AG04450 (cell line): ENCODE results near the gene MEP1A. TPM values are rescaled to one million over a fixed set of nuclear protein-coding genes. Genes with fewer than 3 reads are reported as not detected.

Source experiments
- CTCF ChIA-PET: fragments of 300-600, 350-600 bp; formaldehyde crosslinking; extraction: SDS; loops from one replicate; lab custom pipeline; 2022; ENCODE audit warnings: antibody characterized with exemption, inconsistent platforms; lab: Charles Lee
- POLR2A ChIA-PET: fragments of 350-600 bp; formaldehyde crosslinking; extraction: SDS; loops from one replicate; lab custom pipeline; 2021; ENCODE audit warnings: antibody characterized with exemption, inconsistent platforms; lab: Yijun Ruan, JAX
- DNase-seq: peaks from one replicate; pipeline ENCODE4 v3.0.0-alpha.2; 2011; ENCODE audit warnings: low read depth, low spot score
- H3K27ac ChIP-seq: one replicate; pipeline ENCODE4 v1.5.1; 2012; ENCODE audit warnings: low read depth, low read length, control low read depth
- H3K27me3 ChIP-seq: one replicate; pipeline ENCODE4 v1.6.0; 2012; ENCODE audit warnings: low read length; ENCODE audit not compliant: control insufficient read depth, insufficient read depth
- H3K4me3 ChIP-seq: 2 replicates; pipeline ENCODE4 v1.5.1; 2011; ENCODE audit warnings: mild to moderate bottlenecking, low read depth, low read length, control low read depth
- H3K9me3 ChIP-seq: 2 replicates; pipeline ENCODE4 v1.5.1; 2012; ENCODE audit warnings: low read length; ENCODE audit not compliant: control insufficient read depth, insufficient read depth
- CTCF ChIP-seq: IDR thresholded peaks from 2 replicates; pipeline ENCODE4 v1.5.1; 2011; ENCODE audit warnings: low read depth, low read length, control low read depth, inconsistent platforms
- polyA plus RNA-seq: library from polyadenylated mRNA; depleted of rRNA; stranded (reverse); fragments of >200 nt; gene quantifications from 2 replicates; pipeline ENCODE4 v1.2.3, GENCODE V29; 2011

MEP1A gene
- polyA plus RNA-seq, 1 experiment, result not detected

- ChIA-PET CTCF (no interaction called here), POLR2A (no interaction called here)
- no peak for TF ChIP-seq CTCF
- Histone ChIP-seq H3K9me3 (no peaks in the 10 kb centered on the region), H3K27ac (no peak overlapping the region), H3K4me3 (no peak overlapping the region), H3K27me3 (no peaks in the 10 kb centered on the region)
- DNase-seq, result no peak
Observed at GRCh38 chr6:46815130-46815529, 21.9 kb downstream of the MEP1A start.

GRCh38 chr6:46816626-46817025, 23.4 kb downstream of the MEP1A start:
- no peak overlapping the region for H3K27ac ChIP-seq
- no peaks in the 10 kb centered on the region for H3K9me3 ChIP-seq
- no peak for DNase-seq
- TF ChIP-seq CTCF, result no peak
- ChIA-PET CTCF (no interaction called here), POLR2A (no interaction called here)
- H3K4me3 ChIP-seq, result no peak overlapping the region
- H3K27me3 ChIP-seq, result no peaks in the 10 kb centered on the region

GRCh38 chr6:46819561-46819960, 26.4 kb downstream of the MEP1A start:
- POLR2A ChIA-PET, result no interaction called here

DNA sequence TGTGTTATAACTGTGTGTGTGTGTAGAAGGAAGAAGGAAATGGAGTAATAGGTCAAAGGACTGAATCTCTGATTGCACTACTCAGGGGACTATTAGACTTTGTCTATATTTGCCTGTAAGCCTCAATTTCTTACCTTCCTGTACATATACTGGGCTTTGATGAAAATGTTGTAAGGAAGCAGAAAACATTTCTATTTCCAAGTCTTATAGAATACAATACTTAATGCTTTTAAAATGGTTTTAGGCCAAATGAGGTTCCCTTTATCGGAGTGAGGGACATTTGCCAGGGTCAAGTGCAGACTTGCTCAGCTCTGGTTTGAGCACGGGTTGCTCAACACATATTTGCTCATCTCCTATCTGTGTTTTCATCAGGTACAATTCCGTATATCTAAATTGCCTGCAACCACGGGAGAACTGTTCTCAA, 28.3 kb downstream of the MEP1A start:
- POLR2A ChIA-PET, result no interaction called here
- H3K4me3 ChIP-seq, result no peak overlapping the region
- no peak for DNase-seq
- H3K27ac ChIP-seq, result no peak overlapping the region
- no peaks in the 10 kb centered on the region for H3K27me3 ChIP-seq
- H3K9me3 ChIP-seq, result no peaks in the 10 kb centered on the region
- CTCF ChIA-PET, result interaction anchor here (2.4 kb wide), 1 partner anchor 27 kb away, joined by 6 read pairs; no protein-coding TSS in a partner anchor
- no peak for TF ChIP-seq CTCF

More at GRCh38 chr6:46819561-46819960, 26.4 kb downstream of the MEP1A start:
- TF ChIP-seq CTCF, result no peak
- Histone ChIP-seq H3K27me3 (no peaks in the 10 kb centered on the region), H3K27ac (no peak overlapping the region), H3K9me3 (no peaks in the 10 kb centered on the region), H3K4me3 (no peak overlapping the region)
- CTCF ChIA-PET, result no interaction called here
- no peak for DNase-seq

GRCh38 chr6:46828939-46829338, 35.8 kb downstream of the MEP1A start:
- TF ChIP-seq CTCF, result no peak
- ChIA-PET CTCF (interaction anchor here (0.6 kb wide), 1 partner anchor 218 kb away, joined by 3 read pairs; no protein-coding TSS in a partner anchor), POLR2A (no interaction called here)
- H3K9me3 ChIP-seq, result no peaks in the 10 kb centered on the region
- H3K27me3 ChIP-seq, result no peaks in the 10 kb centered on the region
- no peak overlapping the region for H3K4me3 ChIP-seq
- H3K27ac ChIP-seq, result no peak overlapping the region
- no peak for DNase-seq
